Activated gamma-delta T cell treated with anti-CD3 and anti-CD28 coated beads, Interleukin-2, amount 50 U/mL, for 16 hours (primary cell): Measurements from ENCODE around the gene SARS2.

Source experiments
- DNase-seq: peaks from one replicate; pipeline ENCODE4 v3.0.0-alpha.2; 2020; ENCODE audit warnings: low read depth

SARS2 gene

GRCh38 chr19:38917921-38918491, 12.6 kb downstream of the SARS2 start:
- no peak for DNase-seq

GRCh38 chr19:38917516-38917915, 13.0 kb downstream of the SARS2 start:
- no peak for DNase-seq

- DNase-seq: no peak
Measured at GRCh38 chr19:38915329-38916321, 14.9 kb downstream of the SARS2 start.

GRCh38 chr19:38913958-38914357, 16.6 kb downstream of the SARS2 start:
- no peak for DNase-seq

- DNase-seq: no peak
Measured at GRCh38 chr19:38912600-38913514, 17.7 kb downstream of the SARS2 start.

GRCh38 chr19:38911388-38912001, 19.1 kb downstream of the SARS2 start:
- DNase-seq: no peak

GRCh38 chr19:38910488-38910887, 20.1 kb downstream of the SARS2 start:
- DNase-seq: no peak

GRCh38 chr19:38908911-38909310, 21.7 kb downstream of the SARS2 start:
- DNase-seq: no peak

GRCh38 chr19:38907670-38908069, 22.9 kb downstream of the SARS2 start:
- DNase-seq: no peak

- DNase-seq: no peak
Measured at GRCh38 chr19:38907227-38907626, 23.3 kb downstream of the SARS2 start.

- DNase-seq: no peak
Measured at GRCh38 chr19:38905620-38906019, 24.9 kb downstream of the SARS2 start.

GRCh38 chr19:38904581-38905539, 25.7 kb downstream of the SARS2 start:
- DNase-seq: no peak

- no peak for DNase-seq
Measured at GRCh38 chr19:38901683-38902082, 28.9 kb downstream of the SARS2 start.

GRCh38 chr19:38900743-38901190, 29.8 kb downstream of the SARS2 start:
- no peak for DNase-seq

GRCh38 chr19:38900202-38900629, 30.3 kb downstream of the SARS2 start:
- DNase-seq: no peak

- peak; percentile 98 for DNase-seq
Measured at GRCh38 chr19:38899447-38900201, 30.9 kb downstream of the SARS2 start, which contains the start of the genes NFKBIB and SIRT2. Gene NFKBIB (plus strand): TSS chr19:38899969. CDS start chr19:38900033, 64 bp downstream. Gene SIRT2 (minus strand): TSS chr19:38899618. CDS start chr19:38899521, 97 bp downstream.

- DNase-seq: no peak
Measured at GRCh38 chr19:38898788-38899446, 31.6 kb downstream of the SARS2 start.

- DNase-seq: no peak
Measured at GRCh38 chr19:38894968-38895367, 35.6 kb downstream of the SARS2 start.

- no peak for DNase-seq
Measured at GRCh38 chr19:38893341-38893771, 37.2 kb downstream of the SARS2 start.
